SHP77 treated with DMSO at 0.1 percent for 48 hours (cell line): ENCODE results near the gene CARD11.
"Not testable (repeated sequence)": the region's sequence is repeated elsewhere in the genome, so short reads cannot be mapped to it uniquely, and the experiment has no call there.

ENCODE experiments used
- DNase-seq: peaks from one replicate; lab custom pipeline; 2025; lab: John Stamatoyannopoulos, UW

CARD11 gene

GRCh38 chr7:2924866-2925840, 118.5 kb downstream of the CARD11 start:
- no peak for DNase-seq

DNA sequence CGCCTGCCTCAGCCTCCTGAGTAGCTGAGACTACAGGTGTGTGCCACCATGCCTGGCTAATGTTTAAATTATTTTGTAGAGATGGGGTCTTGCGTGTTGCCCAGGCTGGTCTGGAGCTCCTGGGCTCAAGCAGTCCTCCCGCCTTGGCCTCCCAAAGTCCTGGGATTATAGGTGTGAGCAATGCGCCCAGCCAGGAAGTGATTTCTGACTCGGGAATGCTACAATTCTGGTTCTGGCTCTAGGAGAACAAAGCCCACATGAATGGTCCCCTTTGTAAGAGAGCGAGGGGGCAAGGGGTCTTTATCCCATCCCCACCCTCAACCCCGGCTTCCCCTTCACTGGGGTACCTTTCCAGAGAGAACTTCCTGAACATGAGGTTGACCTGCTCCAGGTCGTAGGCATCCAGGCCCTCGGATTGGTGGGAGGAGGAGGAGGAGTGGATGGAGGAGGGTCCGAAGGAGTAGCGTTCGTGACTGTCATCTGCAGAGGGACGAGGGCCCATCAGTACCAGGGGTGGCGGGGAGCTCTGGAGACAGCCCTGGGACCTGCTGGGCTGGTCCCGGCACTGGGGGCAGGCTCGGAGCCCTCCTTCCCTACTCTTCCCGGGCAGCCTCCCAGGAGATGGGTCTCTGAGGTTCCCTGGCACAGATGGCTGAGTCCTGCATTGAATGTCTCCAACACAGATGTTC, 119.6 kb downstream of the CARD11 start:
- no peak for DNase-seq

- DNase-seq: no peak
These were observed 120.3 kb downstream of the CARD11 start for GRCh38 chr7:2923291-2923781.

- no peak for DNase-seq
These were observed 120.8 kb downstream of the CARD11 start for GRCh38 chr7:2922866-2923265.

GRCh38 chr7:2922348-2922691, 121.3 kb downstream of the CARD11 start:
- no peak for DNase-seq

DNA sequence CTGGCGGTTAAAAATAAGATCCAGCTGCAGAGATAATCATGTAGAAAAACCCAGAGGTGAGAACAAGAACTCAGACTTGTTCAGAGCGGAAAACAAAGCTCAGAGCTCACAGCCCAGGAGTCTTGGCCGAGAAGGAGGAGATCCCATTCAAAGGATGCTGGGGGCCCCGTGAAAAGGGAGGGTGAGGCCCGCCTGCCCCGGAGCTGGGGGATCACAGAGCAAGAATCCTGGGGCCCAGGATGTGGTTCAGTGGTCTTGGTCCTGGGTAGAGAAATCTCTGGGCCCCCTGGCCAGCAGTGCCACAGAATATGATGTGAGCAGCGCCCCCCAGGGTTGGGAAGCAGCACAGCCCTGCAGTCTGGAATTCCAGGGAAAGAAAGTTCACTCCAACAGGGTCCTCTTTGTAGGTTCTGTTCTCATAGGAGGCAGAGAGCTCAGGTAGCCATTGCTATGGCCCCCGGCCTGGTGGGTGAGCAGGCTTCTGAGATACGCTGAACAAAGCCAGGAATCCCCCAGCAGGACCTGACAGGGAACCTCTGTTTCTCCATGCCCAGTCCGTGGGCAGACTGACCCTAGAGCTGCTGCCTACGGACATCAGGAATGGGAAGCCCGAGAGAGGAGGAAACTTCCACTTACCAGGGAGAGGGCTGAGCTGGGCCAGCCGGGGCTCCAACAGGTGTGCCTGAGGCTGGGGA, 121.9 kb downstream of the CARD11 start:
- DNase-seq: no peak

DNA sequence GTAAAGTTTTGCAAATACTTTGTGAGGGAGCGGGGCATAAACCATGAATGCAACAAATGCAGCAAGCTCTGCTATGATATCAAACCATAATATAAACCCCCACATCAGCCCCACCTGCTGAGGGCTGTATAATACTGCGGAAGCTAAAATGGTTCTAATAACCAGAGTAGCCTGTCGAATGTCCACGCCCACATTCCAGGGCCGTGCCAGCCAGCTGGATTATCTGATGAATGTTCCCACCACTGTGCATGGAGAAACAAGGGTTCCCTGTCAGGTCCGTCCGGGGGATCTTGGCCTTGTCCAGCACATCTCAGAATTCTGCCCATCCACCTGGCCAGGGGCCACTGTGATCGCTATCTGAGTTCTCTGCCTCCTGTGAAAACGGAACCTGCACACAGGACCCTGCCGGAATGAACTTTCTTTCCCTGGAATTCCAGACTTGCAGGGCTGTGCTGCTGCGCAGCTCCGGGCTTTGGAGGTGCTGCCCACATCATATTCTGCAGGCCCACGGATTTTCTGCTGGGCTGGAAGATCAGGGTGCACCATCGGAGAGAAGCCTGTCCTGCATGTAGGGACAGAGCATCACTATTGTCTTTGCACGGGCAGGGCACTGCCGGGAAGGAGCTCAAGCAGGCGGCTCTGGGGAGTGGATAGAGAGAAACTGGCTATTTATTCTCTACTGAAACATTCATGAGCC, 122.6 kb downstream of the CARD11 start:
- DNase-seq: no peak

- DNase-seq: not testable (repeated sequence)
These were observed 123.2 kb downstream of the CARD11 start for GRCh38 chr7:2920480-2920879.

DNA sequence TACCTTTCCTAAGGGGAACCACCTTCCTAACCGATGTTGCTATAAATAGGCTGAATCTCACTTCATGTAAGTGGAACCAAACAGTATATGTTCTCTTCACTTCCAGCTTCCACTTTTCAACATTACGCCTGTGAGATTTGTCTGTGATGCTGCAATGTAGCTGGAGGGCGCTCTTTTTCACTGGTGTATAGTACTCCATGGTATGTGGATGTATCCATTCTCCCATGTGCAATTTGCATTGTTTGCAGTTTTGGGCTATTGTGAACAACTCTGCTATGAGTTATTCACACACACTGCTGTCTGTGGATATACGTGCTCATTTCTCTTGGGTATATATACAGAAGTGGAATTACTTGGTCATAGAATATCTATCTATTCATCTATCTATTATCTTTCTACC, 123.6 kb downstream of the CARD11 start:
- no peak for DNase-seq

GRCh38 chr7:2919256-2919655, 124.4 kb downstream of the CARD11 start:
- DNase-seq: no peak

GRCh38 chr7:2918406-2918805, 125.3 kb downstream of the CARD11 start:
- DNase-seq: no peak

- DNase-seq: no peak
These were observed 128.6 kb downstream of the CARD11 start for GRCh38 chr7:2915023-2915422.

GRCh38 chr7:2913760-2914387, 129.8 kb downstream of the CARD11 start:
- no peak for DNase-seq

DNA sequence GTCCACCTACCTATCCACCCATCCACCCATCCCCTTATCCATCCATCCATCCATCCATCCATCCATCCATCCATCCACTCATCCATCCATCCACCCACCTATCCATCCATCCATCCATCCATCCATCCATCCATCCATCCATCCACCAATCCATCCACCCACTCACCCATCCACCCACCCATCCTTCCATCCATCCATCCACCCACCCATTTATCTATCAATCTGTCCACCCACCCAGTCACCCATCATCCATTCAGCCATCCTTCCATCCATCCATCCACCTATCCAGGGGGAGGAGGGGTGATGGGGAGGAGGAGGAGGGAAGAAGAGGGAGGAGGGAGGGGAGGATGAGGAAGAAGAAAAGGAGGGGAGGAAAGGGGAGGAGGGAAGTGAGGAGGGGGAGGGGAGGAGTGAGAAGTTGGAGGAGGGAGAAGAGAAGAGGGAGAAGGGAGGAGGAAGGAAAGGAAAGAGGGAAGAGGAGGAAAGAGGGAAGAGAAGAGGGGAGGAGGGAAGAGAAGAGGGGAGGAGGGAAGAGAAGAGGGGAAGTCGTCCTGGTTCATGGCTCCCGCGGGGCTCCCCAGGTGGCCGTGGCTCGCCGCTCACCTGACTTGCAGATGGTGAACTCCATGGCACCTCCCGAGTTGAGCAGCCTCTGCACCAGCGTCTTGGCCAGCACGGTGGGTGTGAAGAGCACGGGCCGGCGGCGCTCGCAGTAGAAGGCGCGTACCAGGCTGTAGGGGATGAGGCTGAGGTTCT, 130.8 kb downstream of the CARD11 start:
- no peak for DNase-seq

DNA sequence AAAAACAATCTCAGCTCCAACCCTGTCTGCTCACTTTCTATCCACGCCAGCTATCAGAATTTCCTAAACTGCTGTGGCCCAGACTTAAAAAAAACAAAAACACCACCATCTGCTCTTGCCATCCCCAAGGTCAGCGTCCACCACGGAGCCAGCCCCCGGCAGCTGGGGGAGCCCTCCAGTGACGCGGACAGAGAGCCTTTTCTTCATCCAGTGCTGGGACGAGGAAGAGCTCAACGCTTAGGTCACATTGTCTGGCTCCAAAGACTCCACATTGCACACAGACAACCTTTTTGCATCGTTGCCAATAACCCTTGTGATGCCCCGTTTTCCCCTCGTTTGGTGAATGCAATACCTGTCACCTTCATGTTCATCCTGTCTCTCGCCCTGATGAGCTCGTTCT, 132.2 kb downstream of the CARD11 start:
- no peak for DNase-seq

DNA sequence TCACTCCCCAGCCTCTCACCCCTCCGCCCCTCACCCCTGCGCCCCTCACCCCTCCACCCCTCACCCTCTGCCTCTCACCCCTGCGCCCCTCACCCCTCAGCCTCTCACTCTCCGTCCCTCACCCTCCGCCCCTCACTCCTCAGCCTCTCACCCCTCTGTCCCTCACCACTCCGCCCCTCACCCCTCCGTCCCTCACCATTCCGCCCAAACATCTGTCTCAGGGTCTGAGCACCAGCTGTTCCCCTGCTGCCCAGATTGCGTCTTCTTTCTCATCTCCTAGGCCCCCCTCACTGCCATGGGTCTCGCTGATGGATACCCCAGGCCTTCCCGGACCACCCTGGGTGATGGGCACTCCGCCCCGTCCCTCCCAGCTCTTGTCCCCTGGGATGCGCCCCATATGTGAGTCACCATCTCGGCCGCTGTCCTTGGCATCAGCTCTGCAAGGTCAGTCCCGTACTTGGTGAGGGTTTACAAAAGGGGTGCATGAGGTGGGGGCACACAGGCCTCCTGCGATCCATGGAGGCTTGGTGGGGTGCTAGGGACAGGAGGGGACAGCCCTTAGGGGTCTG, 134.1 kb downstream of the CARD11 start:
- DNase-seq: no peak

DNA sequence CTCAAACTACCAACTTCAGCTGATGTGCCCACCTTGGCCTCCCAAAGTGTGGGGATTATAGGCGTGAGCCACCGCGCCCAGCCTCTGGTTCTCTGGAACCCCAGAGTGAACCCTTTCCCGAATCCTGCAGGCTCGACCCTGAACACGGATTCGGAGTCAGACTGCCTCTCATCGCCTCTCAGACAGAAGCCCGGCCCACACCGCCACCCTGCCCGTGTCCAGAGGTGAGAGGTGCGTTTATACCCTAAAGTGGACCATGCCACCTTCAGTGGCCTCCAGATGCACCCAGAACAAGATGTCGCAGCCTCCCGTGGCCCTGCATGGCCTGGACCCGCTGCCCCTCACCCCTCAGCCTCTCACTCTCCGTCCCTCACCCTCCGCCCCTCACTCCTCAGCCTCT, 134.6 kb downstream of the CARD11 start:
- no peak for DNase-seq

- no peak for DNase-seq
These were observed 135.5 kb downstream of the CARD11 start for GRCh38 chr7:2908103-2908683.

DNA sequence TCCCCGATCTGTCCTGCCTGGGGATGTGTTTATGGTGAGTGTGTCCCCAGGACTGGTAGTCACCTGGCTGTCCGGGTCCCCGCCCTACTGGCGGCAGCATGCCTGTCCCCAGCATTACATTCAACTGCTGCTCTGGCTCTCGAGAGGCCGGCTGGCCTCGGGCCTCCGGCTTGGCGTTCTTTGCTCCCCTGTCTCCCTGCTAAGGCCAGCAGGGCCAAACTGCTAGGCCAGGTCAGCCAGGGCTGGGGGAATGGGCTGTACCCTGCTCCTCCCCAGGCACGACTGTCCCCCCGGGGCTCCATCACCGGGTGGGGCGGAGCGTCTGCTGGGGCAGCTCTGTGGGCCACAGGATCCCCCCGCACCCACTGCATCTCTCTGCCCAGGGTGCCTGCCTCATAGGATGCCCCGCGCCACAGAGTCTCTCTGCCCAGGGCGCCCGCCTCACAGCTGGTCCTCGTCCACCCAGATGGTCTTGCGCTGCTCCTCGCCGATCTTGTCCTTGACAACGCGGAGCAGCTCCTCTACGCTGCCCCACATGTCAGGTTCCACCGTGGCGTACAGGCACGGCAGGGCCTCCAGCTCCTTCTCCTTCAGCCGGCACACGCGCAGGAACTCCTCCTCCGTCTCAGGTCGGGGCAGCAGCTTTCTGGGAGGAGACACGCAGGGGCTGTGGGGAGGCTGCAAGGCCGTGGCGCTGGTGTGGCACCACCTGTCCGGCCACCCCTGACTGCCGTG, 137.3 kb downstream of the CARD11 start:
- no peak for DNase-seq
